Smooth muscle cell (in vitro differentiated cells): ENCODE measurements around the gene DCLK3. TPM values are rescaled to one million over a fixed set of nuclear protein-coding genes. Genes with fewer than 3 reads are reported as not detected.

Experiments
- DNase-seq: peaks from one replicate; lab custom pipeline; 2025; ENCODE audit not compliant: unreplicated experiment; lab: John Stamatoyannopoulos, UW
- H2AFZ ChIP-seq: fragments of 200-600 bp; sonication (generic); 2 replicates; pipeline ENCODE4 v1.6.0; 2016; ENCODE audit warnings: antibody characterized with exemption, low read depth, mild to moderate bottlenecking
- H3F3A ChIP-seq: fragments of 200-600 bp; sonication (generic); 2 replicates; pipeline ENCODE4 v1.6.0; 2017; ENCODE audit warnings: antibody characterized with exemption, low read depth
- H3K27ac ChIP-seq: fragments of 200-600 bp; sonication (generic); 2 replicates; pipeline ENCODE4 v1.5.1; 2016; ENCODE audit warnings: low read depth, mild to moderate bottlenecking
- H3K27me3 ChIP-seq: fragments of 200-600 bp; sonication (generic); 2 replicates; pipeline ENCODE4 v1.6.1; 2016; ENCODE audit warnings: low read depth, mild to moderate bottlenecking
- H3K36me3 ChIP-seq: fragments of 200-600 bp; sonication (generic); 2 replicates; pipeline ENCODE4 v1.5.1; 2016; ENCODE audit warnings: low read depth
- H3K4me1 ChIP-seq: fragments of 200-600 bp; sonication (generic); 2 replicates; pipeline ENCODE4 v1.5.1; 2016; ENCODE audit warnings: low read depth
- H3K4me2 ChIP-seq: fragments of 200-600 bp; sonication (generic); 2 replicates; pipeline ENCODE4 v1.6.0; 2016; ENCODE audit warnings: mild to moderate bottlenecking
- H3K4me3 ChIP-seq: fragments of 200-600 bp; sonication (generic); 2 replicates; pipeline ENCODE4 v1.5.1; 2016; ENCODE audit warnings: mild to moderate bottlenecking
- H3K79me2 ChIP-seq: fragments of 200-600 bp; sonication (generic); 2 replicates; pipeline ENCODE4 v1.6.0; 2016; ENCODE audit warnings: low read depth, mild to moderate bottlenecking
- H3K9ac ChIP-seq: fragments of 200-600 bp; sonication (generic); 2 replicates; pipeline ENCODE4 v1.6.0; 2016; ENCODE audit warnings: low read depth
- H3K9me3 ChIP-seq: fragments of 200-600 bp; sonication (generic); replicated peaks from 2 replicates; pipeline ENCODE4 v1.5.1; 2016; ENCODE audit warnings: low read depth
- H4K20me1 ChIP-seq: fragments of 200-600 bp; sonication (generic); 2 replicates; pipeline ENCODE4 v1.6.0; 2016; ENCODE audit warnings: low read depth
- WGBS: methylation state at CpG from one replicate; pipeline ENCODE4 v1.1.7; 2016; ENCODE audit warnings: low lambda C conversion rate; 5-methylcytosine and 5-hydroxymethylcytosine counted together
- polyA plus RNA-seq: library from polyadenylated mRNA; unstranded; fragments of >200 nt; fragmentation: Nextera tagmentation; extraction: Ambion mirVana; gene quantifications from 2 replicates; pipeline ENCODE4 v1.2.1, GENCODE V29; 2016
- total RNA-seq: library from RNA; depleted of rRNA; stranded (reverse); fragments of >200 nt; gene quantifications from 2 replicates; pipeline ENCODE4 v1.2.3, GENCODE V29; 2014
- TF ChIP-seq, protein P1 (sequence below): fragments of 200-600 bp; sonication (generic); IDR thresholded peaks from 2 replicates; pipeline ENCODE4 v1.5.1; 2017; ENCODE audit warnings: borderline replicate concordance, mild to moderate bottlenecking, antibody characterized with exemption; ENCODE audit not compliant: insufficient read depth, poor library complexity, severe bottlenecking

Gene DCLK3
- total and polyA plus RNA-seq, 2 experiments from 2014 or later = not detected

DNA sequence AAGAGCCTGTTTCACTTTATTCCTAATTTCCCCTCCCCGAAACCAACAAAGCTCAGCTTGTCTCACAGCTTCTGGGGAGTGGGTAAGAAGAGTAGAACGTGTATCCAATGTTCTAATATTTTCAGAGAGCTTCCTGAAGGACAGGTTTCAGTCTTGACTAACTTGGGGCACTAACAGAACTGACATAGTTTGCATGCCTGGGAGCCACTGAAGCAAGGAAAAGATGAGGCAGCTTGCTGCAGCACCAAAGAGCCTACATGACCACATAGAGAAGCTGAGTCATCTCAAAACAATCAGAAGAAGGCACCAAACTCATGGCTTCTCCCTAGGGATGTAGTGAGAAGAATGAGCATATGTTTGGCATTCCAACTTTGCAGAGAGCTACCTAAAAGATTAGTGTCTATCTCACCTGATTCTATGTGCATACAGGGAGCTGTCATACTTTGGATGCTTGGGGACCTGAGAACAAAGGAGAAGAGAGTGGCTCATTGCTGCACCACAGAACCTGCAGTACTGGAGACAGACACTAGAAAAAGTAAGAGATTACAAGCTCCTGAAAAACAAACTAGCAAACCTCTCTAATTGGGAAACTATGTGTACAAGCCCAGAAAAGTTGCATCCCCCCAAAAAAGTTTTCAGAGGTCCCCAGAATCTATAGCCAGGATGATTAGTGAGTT lies 86.9 kb downstream of the DCLK3 start:
- Histone ChIP-seq H2AFZ (no peak overlapping the region), H3K36me3 (no peaks in the 10 kb centered on the region), H3K27ac (peak overlapping the region; percentile 97), H3K4me3 (no peak overlapping the region), H3F3A (no peaks in the 10 kb centered on the region), H3K9me3 (peaks cover 4% of the 10 kb centered on the region), H3K4me2 (no peak overlapping the region), H3K79me2 (no peaks in the 10 kb centered on the region), H3K4me1 (no peaks in the 10 kb centered on the region), H4K20me1 (no peaks in the 10 kb centered on the region), H3K27me3 (no peaks in the 10 kb centered on the region), H3K9ac (no peak overlapping the region)
- WGBS = 67% methylated on average over 2 of the region's 2 CpGs
- no peak for DNase-seq
- TF ChIP-seq, protein P1, sequence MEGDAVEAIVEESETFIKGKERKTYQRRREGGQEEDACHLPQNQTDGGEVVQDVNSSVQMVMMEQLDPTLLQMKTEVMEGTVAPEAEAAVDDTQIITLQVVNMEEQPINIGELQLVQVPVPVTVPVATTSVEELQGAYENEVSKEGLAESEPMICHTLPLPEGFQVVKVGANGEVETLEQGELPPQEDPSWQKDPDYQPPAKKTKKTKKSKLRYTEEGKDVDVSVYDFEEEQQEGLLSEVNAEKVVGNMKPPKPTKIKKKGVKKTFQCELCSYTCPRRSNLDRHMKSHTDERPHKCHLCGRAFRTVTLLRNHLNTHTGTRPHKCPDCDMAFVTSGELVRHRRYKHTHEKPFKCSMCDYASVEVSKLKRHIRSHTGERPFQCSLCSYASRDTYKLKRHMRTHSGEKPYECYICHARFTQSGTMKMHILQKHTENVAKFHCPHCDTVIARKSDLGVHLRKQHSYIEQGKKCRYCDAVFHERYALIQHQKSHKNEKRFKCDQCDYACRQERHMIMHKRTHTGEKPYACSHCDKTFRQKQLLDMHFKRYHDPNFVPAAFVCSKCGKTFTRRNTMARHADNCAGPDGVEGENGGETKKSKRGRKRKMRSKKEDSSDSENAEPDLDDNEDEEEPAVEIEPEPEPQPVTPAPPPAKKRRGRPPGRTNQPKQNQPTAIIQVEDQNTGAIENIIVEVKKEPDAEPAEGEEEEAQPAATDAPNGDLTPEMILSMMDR = peak; percentile 12

DNA sequence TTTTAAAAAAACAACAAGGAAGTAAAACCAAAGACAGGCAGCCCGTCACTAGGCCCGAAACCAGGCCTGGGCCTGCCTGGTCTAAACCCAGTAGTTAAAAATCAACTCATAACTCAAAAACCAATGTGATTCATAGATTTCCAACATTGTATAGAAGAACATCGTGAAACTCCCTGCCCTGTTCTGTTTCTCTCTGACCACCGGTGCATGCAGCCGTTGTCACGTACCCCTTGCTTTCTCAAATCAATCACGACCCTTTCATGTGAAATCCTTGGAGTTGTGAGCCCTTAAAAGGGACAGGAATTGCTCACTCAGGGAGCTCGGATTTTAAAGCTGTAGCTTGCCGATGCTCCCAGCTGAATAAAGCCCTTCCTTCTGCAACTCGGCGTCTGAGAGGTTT lies 89.5 kb downstream of the DCLK3 start:
- Histone ChIP-seq H3K9me3 (peaks cover under 1% of the 10 kb centered on the region), H4K20me1 (no peaks in the 10 kb centered on the region), H3K4me3 (no peak overlapping the region), H3K36me3 (no peaks in the 10 kb centered on the region), H3K4me1 (no peaks in the 10 kb centered on the region), H3K27ac (no peak overlapping the region), H3K27me3 (no peaks in the 10 kb centered on the region), H3K9ac (no peak overlapping the region), H3K4me2 (no peak overlapping the region), H3F3A (no peaks in the 10 kb centered on the region), H3K79me2 (no peaks in the 10 kb centered on the region), H2AFZ (no peak overlapping the region)
- TF ChIP-seq, protein P1 = no peak
- no peak for DNase-seq
- WGBS = 65% methylated on average over 11 of the region's 11 CpGs

DNA sequence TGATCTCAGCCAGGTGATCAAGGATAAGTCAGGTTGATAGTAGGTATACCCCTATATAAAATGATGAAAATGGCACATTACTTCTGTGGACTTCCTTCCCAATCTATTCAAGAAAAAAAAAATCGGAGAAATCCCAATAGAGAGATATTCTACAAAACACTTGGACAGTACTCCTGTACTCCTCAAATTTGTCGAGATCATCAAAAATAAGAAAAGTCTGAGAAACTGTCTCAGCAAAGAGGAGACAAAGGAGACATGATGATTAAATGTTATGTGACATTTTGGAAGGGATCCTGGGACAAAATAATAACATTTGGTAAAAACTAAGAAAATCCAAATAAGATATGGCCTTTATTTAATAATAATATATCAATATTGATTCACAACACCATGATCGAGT lies 94.6 kb downstream of the DCLK3 start:
- no peaks in the 10 kb centered on the region for H3K36me3 ChIP-seq
- H3K9me3 ChIP-seq = no peaks in the 10 kb centered on the region
- H3K79me2 ChIP-seq = no peaks in the 10 kb centered on the region
- no peak overlapping the region for H3K4me3 ChIP-seq
- H3K9ac ChIP-seq = no peak overlapping the region
- H3K27ac ChIP-seq = no peak overlapping the region
- H4K20me1 ChIP-seq = no peaks in the 10 kb centered on the region
- DNase-seq = no peak
- H3K4me1 ChIP-seq = no peaks in the 10 kb centered on the region
- H3K27me3 ChIP-seq = no peaks in the 10 kb centered on the region
- H2AFZ ChIP-seq = no peak overlapping the region
- 83% methylated on average over 3 of the region's 3 CpGs for WGBS
- TF ChIP-seq, protein P1 = no peak
- H3F3A ChIP-seq = no peaks in the 10 kb centered on the region
- H3K4me2 ChIP-seq = no peak overlapping the region

DNA sequence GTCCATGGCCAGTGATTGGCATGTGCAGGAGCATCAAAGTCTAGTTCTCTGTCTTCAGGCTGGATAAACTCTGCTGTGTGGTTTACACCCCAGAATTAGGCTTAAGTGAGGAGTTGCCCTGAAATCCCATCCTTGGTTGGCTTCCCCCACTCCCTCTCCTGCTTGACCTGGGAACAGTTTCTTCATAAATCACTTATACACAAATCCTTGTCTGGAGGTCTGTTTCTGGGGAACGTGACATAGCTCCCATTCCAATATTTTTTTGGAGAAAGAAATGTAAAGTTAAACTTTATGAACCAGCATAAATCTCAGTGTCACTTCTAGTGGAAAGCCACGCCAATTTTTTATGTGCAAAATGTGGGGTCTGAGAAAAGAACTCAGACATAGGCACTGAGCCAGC lies 98.2 kb downstream of the DCLK3 start:
- Histone ChIP-seq H3K4me1 (no peaks in the 10 kb centered on the region), H3K36me3 (no peaks in the 10 kb centered on the region), H3K27ac (no peak overlapping the region), H4K20me1 (no peaks in the 10 kb centered on the region), H3K4me2 (no peak overlapping the region), H3K4me3 (no peak overlapping the region), H3F3A (no peaks in the 10 kb centered on the region), H3K27me3 (peaks cover 17% of the 10 kb centered on the region), H3K79me2 (no peaks in the 10 kb centered on the region), H2AFZ (no peak overlapping the region), H3K9ac (no peak overlapping the region), H3K9me3 (no peaks in the 10 kb centered on the region)
- TF ChIP-seq, protein P1 = no peak
- 84% methylated on average over 2 of the region's 2 CpGs for WGBS
- no peak for DNase-seq
